ENCODE results near the gene ARPC5.

The ARPC5 gene

DNA sequence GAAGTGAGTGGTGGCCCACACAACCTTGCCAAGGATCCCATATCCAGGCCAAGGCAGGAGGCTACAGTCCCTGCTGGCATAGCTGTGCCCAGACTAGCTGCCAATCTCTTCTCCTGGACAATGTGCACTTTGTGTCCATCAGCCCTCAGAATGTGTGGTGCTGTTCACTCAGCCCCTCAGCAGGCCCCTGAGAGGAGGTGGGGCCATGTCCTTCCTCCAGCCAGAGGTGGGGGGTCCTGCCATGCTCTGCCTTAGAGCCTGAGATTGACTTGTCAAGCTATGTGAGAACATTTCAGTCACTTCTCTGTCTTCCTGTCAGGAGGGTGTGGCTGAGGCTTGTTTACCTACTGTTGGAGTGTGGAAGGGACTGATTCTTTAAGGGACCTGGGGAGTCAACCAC is 46.8 kb downstream of the ARPC5 start:
- no peak for DNase-seq

DNA sequence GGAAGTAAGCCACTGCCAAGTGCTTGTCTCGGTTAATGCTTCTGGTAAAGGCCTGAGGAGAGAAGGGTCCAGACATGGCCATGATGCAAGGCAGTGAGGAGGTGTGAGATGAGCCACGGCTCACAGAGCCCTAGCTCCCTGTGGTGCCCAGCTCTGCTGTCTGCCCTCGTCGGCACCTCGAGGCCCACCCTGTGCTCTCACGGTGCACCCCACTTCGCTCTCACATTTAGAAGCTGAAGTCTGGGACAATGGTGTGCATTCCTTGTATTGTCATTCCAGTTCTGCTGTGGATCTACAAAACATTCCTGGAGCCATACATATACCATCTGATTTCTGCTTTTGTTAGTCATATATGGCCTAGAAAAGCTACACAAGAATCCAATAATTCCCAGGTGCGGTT is 48.7 kb downstream of the ARPC5 start:
- no peak for DNase-seq

DNA sequence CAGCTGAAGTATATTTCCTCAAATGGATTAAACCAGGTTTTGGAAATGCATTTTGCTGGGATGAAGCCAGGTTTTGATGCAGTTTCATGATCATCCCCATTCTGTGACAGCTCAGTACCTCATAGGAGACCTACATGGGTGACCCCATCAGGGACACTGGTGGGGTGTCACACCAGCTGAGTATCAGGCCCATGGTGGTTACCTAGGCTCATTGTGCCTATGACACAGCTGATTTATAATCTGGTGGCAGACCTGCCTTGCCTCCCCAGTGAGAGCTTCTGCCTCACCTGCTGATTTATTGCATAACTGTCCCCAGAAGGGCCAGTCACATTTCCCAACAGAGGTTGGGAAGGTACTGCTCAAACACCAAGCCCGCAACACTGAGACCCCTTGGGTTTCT is 49.1 kb downstream of the ARPC5 start:
- no peak for DNase-seq

DNA sequence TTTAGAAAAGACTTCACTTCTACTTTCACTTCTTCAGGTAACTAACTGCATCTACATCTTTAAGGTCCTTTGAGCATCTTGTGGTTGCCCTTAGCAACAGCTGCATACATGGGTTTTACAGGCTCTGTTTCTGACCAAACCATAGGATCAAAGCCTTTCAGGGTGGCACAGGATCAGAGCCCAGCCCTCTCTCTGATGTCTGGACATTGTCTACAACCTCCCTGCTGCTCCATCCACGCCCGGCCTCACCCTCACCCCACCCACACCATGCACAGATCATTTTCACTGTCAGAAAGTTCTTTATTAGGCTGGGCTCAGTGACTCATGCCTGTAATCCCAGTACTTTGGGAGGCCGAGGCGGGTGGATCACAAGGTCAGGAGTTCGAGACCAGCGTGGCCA is 50.5 kb downstream of the ARPC5 start:
- DNase-seq: no peak

DNA sequence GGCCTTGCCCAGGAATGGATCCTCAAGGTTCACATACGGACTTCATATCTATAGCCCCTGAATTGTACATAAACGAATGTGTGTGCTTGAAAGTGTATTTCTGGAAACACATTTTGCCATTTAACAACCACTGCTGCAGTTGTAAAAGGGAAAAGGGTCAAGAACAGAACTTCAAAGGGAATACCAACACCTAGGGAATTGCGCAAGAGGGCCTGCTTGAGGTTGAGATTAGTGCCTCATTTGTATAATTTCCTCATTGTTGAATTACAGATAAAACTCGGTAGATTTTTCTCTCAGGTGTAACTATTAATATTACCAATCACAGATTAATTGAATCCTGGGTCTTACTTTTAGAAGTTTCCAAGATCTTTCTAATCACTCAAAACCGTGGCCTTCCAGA is 51.4 kb downstream of the ARPC5 start:
- DNase-seq: no peak

DNA sequence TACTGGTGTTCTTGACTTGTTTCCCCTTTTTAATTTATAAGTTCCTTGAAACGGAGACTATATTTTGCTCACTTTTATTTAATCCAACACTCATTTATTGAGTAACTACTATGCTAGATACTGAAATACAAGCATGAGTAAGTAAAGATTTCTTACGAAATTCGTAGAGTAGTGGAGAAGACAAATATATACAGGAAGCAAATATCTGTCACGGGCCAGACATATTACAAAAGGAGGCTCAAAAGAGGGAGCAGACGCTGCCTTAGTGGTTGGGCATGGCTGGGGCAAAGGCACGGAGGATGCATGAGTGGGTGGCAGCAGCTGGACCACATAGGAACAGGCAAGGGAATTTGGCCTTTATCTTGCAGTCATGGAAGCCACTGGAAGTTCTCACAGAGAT is 52.1 kb downstream of the ARPC5 start:
- DNase-seq: no peak

DNA sequence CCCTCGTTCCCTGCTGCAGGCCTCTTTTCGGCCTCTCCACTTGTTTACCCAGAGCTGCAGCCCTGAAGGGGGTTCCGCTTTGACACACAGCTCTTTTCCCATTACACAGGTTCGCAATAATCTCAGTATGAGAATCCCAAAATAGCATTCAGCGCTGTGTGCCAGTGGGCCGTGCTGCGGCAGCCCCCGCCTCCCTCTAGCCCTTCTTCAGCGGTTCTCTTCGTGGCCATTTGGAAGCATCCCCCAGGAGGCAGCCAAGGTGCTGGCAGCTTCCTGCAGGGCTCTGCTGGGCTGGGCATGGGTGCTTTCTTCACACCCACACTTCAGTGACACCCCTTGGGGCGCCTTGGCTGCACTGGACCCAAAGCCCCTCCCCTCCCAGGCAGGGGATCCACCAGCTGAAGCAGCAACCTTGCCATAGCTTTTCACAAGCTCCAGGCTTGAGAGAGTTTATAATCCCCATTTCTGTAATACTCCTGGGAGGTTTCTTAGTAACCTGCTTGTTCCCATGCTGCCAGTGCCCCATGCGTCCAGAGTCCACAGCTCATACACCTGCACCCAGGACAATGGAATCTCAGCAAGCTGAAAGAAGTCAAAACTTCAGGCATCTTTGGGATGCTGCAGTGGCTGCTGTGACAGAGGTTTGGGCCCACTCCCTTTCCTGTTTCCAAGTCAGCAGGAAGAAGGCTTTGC is 53.4 kb downstream of the ARPC5 start:
- no peak for DNase-seq

DNA sequence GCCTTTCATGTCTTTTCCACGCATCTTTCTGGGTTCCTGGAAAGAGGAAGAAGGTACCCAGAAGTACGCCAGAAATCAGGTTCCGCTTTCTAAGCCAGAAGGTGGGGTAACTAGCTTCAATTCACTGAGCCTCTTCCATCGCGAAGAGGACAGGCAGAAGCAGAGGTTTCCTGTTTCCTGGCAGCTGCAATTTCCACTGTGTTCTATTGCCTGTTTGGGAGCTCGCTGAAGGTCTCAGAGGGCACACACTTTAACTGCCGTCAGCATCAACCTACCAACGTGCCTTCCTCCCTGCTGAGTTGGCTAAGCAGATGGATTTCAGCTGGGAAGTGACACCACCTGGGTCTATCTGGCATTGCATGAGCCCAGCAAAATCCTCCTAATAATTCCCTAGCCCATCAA is 55.3 kb downstream of the ARPC5 start:
- DNase-seq: no peak

DNA sequence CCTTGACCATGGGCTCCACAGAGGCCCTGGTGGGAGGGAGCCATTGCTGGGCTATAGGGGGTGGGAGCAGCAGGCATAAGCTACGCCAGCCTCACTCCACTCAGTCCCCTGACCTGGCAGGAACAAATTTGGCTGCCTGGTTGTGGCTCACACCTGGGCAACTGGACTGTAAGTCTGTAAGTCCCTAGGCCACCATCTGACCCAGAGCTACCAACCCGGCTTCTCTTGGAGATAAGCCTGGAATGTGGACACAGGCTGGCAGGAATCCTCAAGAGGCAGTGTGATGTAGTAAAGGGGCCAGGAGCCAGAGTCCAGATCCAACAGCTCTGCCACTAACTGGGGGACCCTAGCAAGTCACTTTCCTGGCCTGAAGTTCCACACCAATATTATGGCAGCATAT is 56.7 kb downstream of the ARPC5 start:
- no peak for DNase-seq

DNA sequence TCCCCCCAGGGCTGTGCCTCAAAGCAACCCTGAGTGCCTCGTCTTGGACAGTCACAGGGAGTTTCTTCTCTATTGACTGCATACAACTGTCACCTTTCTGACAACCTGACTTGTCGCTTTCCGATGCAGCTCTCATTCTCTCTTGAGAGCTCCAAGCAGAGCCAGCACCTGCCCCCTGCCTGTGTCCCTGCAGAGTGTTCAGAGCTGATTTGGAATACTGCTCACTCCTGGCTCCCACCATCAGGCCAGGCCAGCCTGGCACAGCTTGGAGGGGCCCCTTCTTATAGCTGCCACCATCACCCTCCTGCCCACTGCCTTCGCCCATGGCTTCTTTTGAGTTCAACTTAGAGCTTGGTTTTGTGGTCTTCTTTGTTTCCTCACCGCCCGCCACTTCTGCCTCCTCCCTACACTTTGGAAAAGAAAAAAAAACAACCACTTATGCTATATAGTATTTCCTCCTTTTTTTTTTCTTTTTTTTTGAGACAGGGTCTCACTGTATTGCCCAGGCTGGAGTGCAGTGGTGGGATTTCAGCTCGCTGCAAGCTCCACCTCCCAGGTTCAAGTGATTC is 57.6 kb downstream of the ARPC5 start:
- no peak for DNase-seq

DNA sequence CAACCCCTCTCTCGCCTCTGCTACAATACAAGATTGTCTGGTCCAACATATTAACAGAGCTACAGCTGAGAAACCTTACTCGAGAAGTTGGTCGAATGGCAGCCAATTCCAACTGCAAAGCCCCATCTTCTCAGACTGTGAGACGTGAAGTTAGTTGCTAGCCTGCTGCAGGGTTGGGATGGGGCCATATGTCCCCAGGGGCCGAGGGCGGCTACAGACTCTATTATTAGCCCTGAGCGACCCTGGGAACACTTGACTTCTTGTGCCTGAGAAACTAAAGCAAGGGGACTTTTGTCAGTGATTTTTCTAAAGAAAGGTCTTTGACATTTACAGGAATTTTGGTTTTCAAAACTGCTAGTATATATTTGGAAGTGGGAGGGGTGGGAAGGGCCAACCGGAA is 59.0 kb downstream of the ARPC5 start:
- DNase-seq: no peak

DNA sequence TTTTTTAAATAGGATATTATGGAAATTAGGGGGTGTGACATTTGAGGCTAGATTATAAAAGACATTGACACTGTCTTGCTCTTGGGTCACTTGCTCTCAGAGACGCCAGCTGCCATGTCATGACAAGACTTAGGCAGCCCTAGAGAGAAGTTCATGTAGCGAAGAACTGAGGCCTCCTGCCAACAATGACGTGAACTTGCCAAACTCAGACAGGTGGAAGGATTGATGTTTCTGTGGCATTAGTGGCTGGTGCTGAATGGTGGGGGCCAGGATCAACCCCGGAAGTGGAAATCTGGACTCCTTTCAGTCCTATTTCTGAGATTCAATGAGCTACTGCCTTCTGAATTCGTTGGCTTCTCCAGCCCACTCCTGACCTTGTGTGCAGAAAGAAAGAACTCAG is 60.0 kb downstream of the ARPC5 start:
- DNase-seq: no peak

DNA sequence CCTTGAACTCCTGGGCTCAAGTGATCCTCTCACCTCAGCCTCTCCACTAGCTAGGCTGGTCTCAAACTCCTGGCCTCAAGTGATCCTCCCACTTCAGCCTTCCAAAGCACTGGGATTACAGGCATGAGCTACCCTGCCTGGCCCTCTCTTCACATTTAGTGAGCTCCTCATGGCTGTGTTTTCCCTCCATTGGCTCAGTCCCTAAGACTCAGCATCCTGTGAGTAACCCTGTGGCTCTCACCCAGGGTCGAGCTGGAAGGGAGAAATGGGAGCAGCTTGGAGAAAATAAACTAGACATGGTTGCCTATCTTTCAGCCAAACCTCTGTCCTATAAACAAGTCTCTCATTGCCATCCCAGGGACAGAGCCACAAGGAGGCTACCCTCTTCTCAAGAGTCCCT is 62.9 kb downstream of the ARPC5 start:
- no peak for DNase-seq

DNA sequence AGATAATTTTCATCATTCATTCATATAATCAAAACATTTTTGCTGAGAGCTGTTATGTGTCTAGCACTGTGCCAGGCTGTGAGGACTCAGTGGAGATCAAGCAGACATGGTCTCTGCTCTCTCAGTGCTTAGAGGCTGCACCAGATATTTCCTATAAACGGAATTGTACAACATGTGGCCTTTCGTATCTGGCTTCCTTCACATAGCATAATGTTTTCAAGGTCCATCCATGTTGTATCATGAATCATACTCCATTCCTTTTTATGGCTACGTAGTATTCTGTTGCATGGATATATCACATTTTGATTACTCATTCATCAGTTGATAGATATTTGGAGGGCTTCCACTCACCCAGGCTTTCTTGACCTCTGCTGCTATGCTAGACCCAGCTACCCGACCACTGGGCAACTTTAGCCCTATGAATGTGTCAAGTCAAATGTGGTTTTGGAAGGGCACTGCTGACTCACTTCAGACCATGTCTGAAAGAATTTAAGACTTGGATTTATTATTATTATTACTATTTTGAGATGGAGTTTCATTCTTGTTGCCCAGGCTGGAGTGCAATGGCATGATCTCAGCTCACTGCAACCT is 63.8 kb downstream of the ARPC5 start:
- DNase-seq: no peak

Data from right kidney (tissue), 1 donor.